ENCODE measurements around the gene FHIP1B.

The FHIP1B gene

DNA sequence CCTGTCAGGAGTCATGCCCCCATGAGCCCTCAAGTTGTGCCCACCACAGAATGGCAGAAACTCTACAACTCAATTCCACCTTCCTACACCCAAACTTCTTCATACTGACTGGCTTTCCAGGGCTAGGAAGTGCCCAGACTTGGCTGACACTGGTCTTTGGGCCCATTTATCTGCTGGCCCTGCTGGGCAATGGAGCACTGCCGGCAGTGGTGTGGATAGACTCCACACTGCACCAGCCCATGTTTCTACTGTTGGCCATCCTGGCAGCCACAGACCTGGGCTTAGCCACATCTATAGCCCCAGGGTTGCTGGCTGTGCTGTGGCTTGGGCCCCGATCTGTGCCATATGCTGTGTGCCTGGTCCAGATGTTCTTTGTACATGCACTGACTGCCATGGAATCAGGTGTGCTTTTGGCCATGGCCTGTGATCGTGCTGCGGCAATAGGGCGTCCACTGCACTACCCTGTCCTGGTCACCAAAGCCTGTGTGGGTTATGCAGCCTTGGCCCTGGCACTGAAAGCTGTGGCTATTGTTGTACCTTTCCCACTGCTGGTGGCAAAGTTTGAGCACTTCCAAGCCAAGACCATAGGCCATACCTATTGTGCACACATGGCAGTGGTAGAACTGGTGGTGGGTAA, 35.1 kb downstream of the FHIP1B start, which contains the start of gene OR52W1:
Gene OR52W1, plus strand, starts transcription at position 51 of the 637 bp plus-strand sequence. Its CDS starts 0 bp downstream, at position 51.
- no peak for DNase-seq

DNA sequence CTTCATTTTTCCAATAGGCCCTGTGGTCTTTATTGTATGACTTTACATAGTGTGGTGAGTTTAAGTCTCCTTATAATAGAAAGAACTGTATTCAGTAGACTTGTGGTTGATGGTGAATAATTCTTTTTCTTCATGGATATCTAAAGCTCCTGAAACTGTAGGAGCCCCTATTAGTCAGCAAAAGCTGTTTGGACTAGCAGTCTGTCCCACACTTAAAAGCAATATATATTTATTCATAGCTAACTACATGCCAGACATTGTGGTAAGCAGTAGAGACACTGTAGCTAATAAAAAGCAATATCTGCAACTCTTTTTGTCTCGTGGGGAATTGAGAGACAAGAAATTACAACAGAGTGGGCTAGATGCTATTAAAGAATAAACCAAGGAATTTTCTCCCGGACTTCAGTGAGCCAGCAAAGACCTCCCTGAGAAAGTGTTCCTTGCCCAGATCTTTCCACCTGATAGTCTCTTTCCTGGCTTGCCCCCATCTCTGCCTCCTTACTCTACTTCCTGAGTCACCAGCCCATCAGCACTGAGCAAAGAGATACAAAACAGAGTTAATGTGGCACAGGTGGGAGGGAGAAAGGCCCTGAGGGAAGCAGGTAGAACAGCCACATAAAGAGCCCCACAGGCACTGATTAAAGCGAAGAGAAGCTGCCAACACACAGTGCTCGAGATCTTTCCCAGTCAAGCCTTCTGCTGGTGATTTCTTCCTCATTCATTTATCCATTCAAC, 36.8 kb downstream of the FHIP1B start:
- no peak for DNase-seq

DNA sequence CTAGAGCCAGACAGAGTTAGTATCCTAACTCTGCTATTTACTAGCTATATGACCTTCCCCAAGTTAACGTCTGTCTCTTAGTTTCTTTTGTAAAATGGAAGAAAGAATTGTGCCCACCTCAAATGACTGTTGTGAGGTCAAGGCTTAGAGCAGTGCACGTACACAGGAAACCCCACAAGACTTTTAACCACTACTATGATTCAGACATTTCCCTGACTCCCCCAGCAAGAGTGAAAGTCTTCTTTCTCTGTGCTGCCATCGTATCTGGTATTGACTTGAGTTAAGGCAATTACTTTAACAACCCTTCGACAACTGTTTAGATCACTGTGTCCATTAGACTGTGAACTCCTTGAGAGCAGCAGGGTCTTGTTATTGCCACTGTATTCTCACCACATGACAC, 38.0 kb downstream of the FHIP1B start:
- no peak for DNase-seq

DNA sequence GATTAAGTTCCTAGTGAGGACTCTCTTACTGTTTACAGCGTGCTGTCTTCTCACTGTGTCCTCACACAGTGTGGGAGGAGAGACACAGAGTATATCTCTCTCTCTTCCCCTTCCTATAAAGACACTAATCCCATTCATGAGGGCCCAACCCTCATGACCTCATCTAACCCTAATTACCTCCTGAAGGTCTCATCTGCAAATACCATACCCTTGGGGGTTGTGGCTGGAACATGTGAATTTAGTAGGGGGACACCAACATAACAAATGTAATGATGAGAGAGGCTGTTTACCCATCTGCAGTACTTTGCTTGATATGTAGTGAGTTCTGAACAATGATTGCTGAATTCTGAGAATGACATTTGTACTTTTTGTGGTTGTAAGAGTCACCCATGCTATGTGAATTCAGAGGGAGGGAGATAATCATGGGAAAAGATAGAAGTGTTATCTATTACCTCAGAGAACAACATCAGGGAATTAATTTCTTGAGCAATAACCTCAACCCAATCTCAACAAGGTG, 40.3 kb downstream of the FHIP1B start:
- DNase-seq, result no peak

DNA sequence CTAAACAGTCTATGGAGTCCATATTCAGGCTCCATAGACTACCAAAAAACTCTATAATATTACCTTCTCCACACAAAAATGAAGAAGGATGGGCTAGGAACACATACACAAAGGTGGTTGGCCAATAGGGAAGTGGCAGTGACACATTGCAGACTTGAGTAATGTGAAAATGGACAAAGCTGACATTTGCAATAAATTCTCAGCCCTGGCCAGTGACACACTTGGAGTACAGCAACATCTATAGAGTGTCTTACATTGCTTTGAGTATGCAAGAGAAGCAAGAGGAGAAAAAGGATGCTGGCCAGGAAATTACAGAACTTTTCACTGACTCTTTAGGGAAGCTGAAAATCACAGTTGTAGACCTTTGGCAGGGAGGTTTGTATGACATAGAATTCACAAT, 42.7 kb downstream of the FHIP1B start:
- no peak for DNase-seq

DNA sequence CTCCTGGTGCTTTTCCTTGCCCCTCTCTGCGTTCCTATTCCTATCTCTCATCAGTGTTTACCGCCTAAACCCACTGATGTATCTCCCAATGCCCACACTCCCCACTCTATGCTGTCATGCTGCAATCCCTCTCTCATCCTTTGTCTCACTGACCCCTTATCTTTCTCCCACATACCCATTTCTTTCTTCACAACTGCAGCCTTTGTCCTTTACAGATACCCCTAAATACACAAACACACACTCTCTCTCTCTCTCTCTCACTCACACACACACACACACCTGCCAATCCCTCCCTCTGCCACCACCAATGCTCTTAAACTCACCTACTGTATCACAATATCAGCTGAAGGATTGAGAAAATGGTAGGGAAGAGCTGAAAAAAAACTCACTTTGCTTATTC, 59.0 kb downstream of the FHIP1B start:
- no peak for DNase-seq

DNA sequence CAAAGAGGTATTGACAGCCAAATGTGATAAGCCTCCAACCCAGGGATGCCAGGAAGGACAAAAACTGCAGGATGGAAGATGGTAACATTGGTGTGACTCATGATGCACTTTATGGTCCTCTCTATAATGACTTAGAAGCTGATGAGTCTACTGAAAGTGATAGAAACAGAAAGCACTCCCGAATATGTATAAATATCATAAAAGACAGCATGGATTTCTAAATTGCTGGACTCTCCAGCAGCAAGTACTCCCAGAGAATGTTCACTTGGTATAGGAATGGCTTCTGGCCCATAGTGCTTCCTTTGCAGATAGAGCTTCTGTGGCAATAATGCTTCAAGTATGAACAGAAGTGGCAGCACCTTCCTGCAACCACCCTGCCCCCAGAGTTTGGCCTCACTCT, 64.2 kb downstream of the FHIP1B start, which contains the start of gene OR52B2:
Gene OR52B2, minus strand, starts transcription at position 101 of the 400 bp plus-strand sequence. Its CDS starts 0 bp downstream, at position 101.
- no peak for DNase-seq

All from NCI-H1105 (cell line).